ENCODE measurements around the gene C3orf38.
"Not testable (repeated sequence)": the region's sequence is repeated elsewhere in the genome, so short reads cannot be mapped to it uniquely, and the experiment has no call there.

The C3orf38 gene

GRCh38 chr3:88142094-88142624, 7.6 kb upstream of the C3orf38 start:
- H3K27me3 Mint-ChIP-seq (ENCODE audit: low read depth): no peaks in the 10 kb centered on the region
- no peak overlapping the region for H3K4me3 Mint-ChIP-seq
- no peak overlapping the region for H3K27ac Mint-ChIP-seq
- no peaks in the 10 kb centered on the region for H3K9me3 Mint-ChIP-seq
- peaks cover 27% of the 10 kb centered on the region for H3K36me3 Mint-ChIP-seq (ENCODE audit: low read depth)
- H3K4me1 Mint-ChIP-seq (ENCODE audit: low read depth): peaks cover 5% of the 10 kb centered on the region

- Mint-ChIP-seq H3K4me1 (ENCODE audit: low read depth) (peaks cover 19% of the 10 kb centered on the region), H3K36me3 (ENCODE audit: low read depth) (peaks cover 9% of the 10 kb centered on the region), H3K27me3 (ENCODE audit: low read depth) (no peaks in the 10 kb centered on the region), H3K9me3 (no peaks in the 10 kb centered on the region), H3K4me3 (no peak overlapping the region), H3K27ac (no peak overlapping the region)
Measured at GRCh38 chr3:88147261-88147660, 2.5 kb upstream of the C3orf38 start.

GRCh38 chr3:88148651-88149050, 1.1 kb upstream of the C3orf38 start:
- peaks cover 30% of the 10 kb centered on the region for H3K4me1 Mint-ChIP-seq (ENCODE audit: low read depth)
- peaks cover 9% of the 10 kb centered on the region for H3K36me3 Mint-ChIP-seq (ENCODE audit: low read depth)
- peak overlapping the region; percentile 96 for H3K27ac Mint-ChIP-seq
- no peaks in the 10 kb centered on the region for H3K9me3 Mint-ChIP-seq
- peak overlapping the region; percentile 96 for H3K4me3 Mint-ChIP-seq
- H3K27me3 Mint-ChIP-seq (ENCODE audit: low read depth): no peaks in the 10 kb centered on the region

GRCh38 chr3:88149101-88149508, 654 bp upstream of the C3orf38 start:
- H3K4me3 Mint-ChIP-seq: peak overlapping the region; percentile 96
- H3K27ac Mint-ChIP-seq: peak overlapping the region; percentile 96
- no peaks in the 10 kb centered on the region for H3K27me3 Mint-ChIP-seq (ENCODE audit: low read depth)
- no peaks in the 10 kb centered on the region for H3K9me3 Mint-ChIP-seq
- H3K4me1 Mint-ChIP-seq (ENCODE audit: low read depth): peaks cover 30% of the 10 kb centered on the region
- peaks cover 9% of the 10 kb centered on the region for H3K36me3 Mint-ChIP-seq (ENCODE audit: low read depth)

GRCh38 chr3:88150371-88150770, 612 bp downstream of the C3orf38 start:
- H3K4me1 Mint-ChIP-seq (ENCODE audit: low read depth): peaks cover 31% of the 10 kb centered on the region
- H3K36me3 Mint-ChIP-seq (ENCODE audit: low read depth): peaks cover 13% of the 10 kb centered on the region
- H3K27ac Mint-ChIP-seq: peak overlapping the region; percentile 96
- H3K4me3 Mint-ChIP-seq: peak overlapping the region; percentile 91
- H3K9me3 Mint-ChIP-seq: no peaks in the 10 kb centered on the region
- H3K27me3 Mint-ChIP-seq (ENCODE audit: low read depth): no peaks in the 10 kb centered on the region

GRCh38 chr3:88150806-88151205, 1.0 kb downstream of the C3orf38 start:
- peaks cover 31% of the 10 kb centered on the region for H3K4me1 Mint-ChIP-seq (ENCODE audit: low read depth)
- peaks cover 16% of the 10 kb centered on the region for H3K36me3 Mint-ChIP-seq (ENCODE audit: low read depth)
- no peaks in the 10 kb centered on the region for H3K27me3 Mint-ChIP-seq (ENCODE audit: low read depth)
- peak overlapping the region; percentile 91 for H3K4me3 Mint-ChIP-seq
- H3K9me3 Mint-ChIP-seq: no peaks in the 10 kb centered on the region
- H3K27ac Mint-ChIP-seq: peak overlapping the region; percentile 96

- Mint-ChIP-seq H3K36me3 (ENCODE audit: low read depth) (peaks cover 21% of the 10 kb centered on the region), H3K9me3 (no peaks in the 10 kb centered on the region), H3K4me1 (ENCODE audit: low read depth) (peaks cover 31% of the 10 kb centered on the region), H3K27ac (no peak overlapping the region), H3K4me3 (peak overlapping the region; percentile 62), H3K27me3 (ENCODE audit: low read depth) (no peaks in the 10 kb centered on the region)
Measured at GRCh38 chr3:88151358-88151757, 1.6 kb downstream of the C3orf38 start.

GRCh38 chr3:88152841-88153240, 3.1 kb downstream of the C3orf38 start:
- no peak overlapping the region for H3K27ac Mint-ChIP-seq
- H3K9me3 Mint-ChIP-seq: no peaks in the 10 kb centered on the region
- H3K36me3 Mint-ChIP-seq (ENCODE audit: low read depth): peaks cover 31% of the 10 kb centered on the region
- H3K4me3 Mint-ChIP-seq: no peak overlapping the region
- H3K4me1 Mint-ChIP-seq (ENCODE audit: low read depth): peaks cover 34% of the 10 kb centered on the region
- no peaks in the 10 kb centered on the region for H3K27me3 Mint-ChIP-seq (ENCODE audit: low read depth)

GRCh38 chr3:88166419-88166971, 16.7 kb downstream of the C3orf38 start:
- Mint-ChIP-seq H3K4me3 (no peak overlapping the region), H3K36me3 (ENCODE audit: low read depth) (peaks cover 10% of the 10 kb centered on the region), H3K9me3 (no peaks in the 10 kb centered on the region), H3K4me1 (ENCODE audit: low read depth) (peaks cover 5% of the 10 kb centered on the region), H3K27ac (no peak overlapping the region), H3K27me3 (ENCODE audit: low read depth) (no peaks in the 10 kb centered on the region)

GRCh38 chr3:88167173-88167572, 17.4 kb downstream of the C3orf38 start:
- Mint-ChIP-seq H3K27me3 (ENCODE audit: low read depth) (no peaks in the 10 kb centered on the region), H3K4me3 (no peak overlapping the region), H3K4me1 (ENCODE audit: low read depth) (peaks cover 5% of the 10 kb centered on the region), H3K9me3 (no peaks in the 10 kb centered on the region), H3K36me3 (ENCODE audit: low read depth) (peaks cover 8% of the 10 kb centered on the region), H3K27ac (no peak overlapping the region)

GRCh38 chr3:88167704-88168103, 17.9 kb downstream of the C3orf38 start:
- H3K27ac Mint-ChIP-seq: no peak overlapping the region
- H3K9me3 Mint-ChIP-seq: no peaks in the 10 kb centered on the region

GRCh38 chr3:88168171-88168570, 18.4 kb downstream of the C3orf38 start:
- peaks cover 5% of the 10 kb centered on the region for H3K4me1 Mint-ChIP-seq (ENCODE audit: low read depth)
- H3K9me3 Mint-ChIP-seq: no peaks in the 10 kb centered on the region
- H3K27me3 Mint-ChIP-seq (ENCODE audit: low read depth): no peaks in the 10 kb centered on the region
- H3K36me3 Mint-ChIP-seq (ENCODE audit: low read depth): peaks cover 8% of the 10 kb centered on the region
- no peak overlapping the region for H3K4me3 Mint-ChIP-seq
- no peak overlapping the region for H3K27ac Mint-ChIP-seq

More at GRCh38 chr3:88167704-88168103, 17.9 kb downstream of the C3orf38 start:
- Mint-ChIP-seq H3K4me3 (no peak overlapping the region), H3K4me1 (ENCODE audit: low read depth) (peaks cover 5% of the 10 kb centered on the region), H3K27me3 (ENCODE audit: low read depth) (no peaks in the 10 kb centered on the region), H3K36me3 (ENCODE audit: low read depth) (peaks cover 8% of the 10 kb centered on the region)

- Mint-ChIP-seq H3K27ac (no peak overlapping the region), H3K36me3 (ENCODE audit: low read depth) (no peaks in the 10 kb centered on the region), H3K4me1 (ENCODE audit: low read depth) (peaks cover 1% of the 10 kb centered on the region), H3K4me3 (no peak overlapping the region), H3K27me3 (ENCODE audit: low read depth) (peaks cover 18% of the 10 kb centered on the region), H3K9me3 (no peaks in the 10 kb centered on the region)
Measured at GRCh38 chr3:88180398-88180999, 30.7 kb downstream of the C3orf38 start.

- not testable (repeated sequence) for H3K4me1 Mint-ChIP-seq (ENCODE audit: low read depth); H3K9me3 Mint-ChIP-seq; H3K36me3 Mint-ChIP-seq (ENCODE audit: low read depth); H3K27ac Mint-ChIP-seq; H3K4me3 Mint-ChIP-seq
- H3K27me3 Mint-ChIP-seq (ENCODE audit: low read depth): peaks cover 15% of the 10 kb centered on the region
Measured at GRCh38 chr3:88182165-88182918, 32.6 kb downstream of the C3orf38 start.

- no peak overlapping the region for H3K4me3 Mint-ChIP-seq
- no peaks in the 10 kb centered on the region for H3K36me3 Mint-ChIP-seq (ENCODE audit: low read depth)
- H3K27ac Mint-ChIP-seq: no peak overlapping the region
- H3K4me1 Mint-ChIP-seq (ENCODE audit: low read depth): peaks cover 4% of the 10 kb centered on the region
- H3K9me3 Mint-ChIP-seq: peaks cover 4% of the 10 kb centered on the region
- H3K27me3 Mint-ChIP-seq (ENCODE audit: low read depth): peaks cover 7% of the 10 kb centered on the region
Measured at GRCh38 chr3:88188436-88188835, 38.7 kb downstream of the C3orf38 start.
